ENCODE measurements around the gene ZNF98.

- no peak for TF ChIP-seq POLR2A (IDR thresholded peaks at IDR 0.05)
- no peak for TF ChIP-seq CTCF (IDR thresholded peaks at IDR 0.05)
Observed at GRCh38 chr19:22427960-22428913, 6.1 kb upstream of the ZNF98 start.

Data from uterus (tissue), 2 donors.